ENCODE measurements around the gene ANO1. TPM values are rescaled to one million over a fixed set of nuclear protein-coding genes. Genes with fewer than 3 reads are reported as not detected.

ANO1 gene
- total RNA-seq, 1 experiment from 2014 or later = 184 TPM

DNA sequence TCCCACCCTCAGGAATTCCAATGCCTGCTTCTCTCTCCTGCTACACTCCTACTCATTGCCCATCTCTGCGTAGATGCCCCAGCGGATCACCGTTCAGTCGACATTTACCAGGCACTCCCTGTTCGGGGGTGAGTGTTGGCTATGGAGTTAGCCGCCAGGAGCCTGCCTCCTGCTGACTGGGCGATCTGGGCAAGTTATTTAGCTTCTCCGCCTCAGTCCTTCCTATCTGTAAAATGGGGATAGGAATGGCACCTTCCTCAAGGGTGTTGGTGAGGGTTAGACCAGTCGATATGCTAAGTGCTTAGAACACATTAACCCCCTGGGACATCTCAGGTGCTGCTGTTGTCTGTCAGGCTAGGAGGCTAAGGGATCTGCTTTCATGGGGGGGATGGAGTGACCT is 155.8 kb downstream of the ANO1 start:
- ChIA-PET POLR2A (ENCODE audit: unreplicated experiment) (no interaction called here), CTCF (no interaction called here)
- H3K27ac ChIP-seq (ENCODE audit: low read length) = peak overlapping the region; percentile 83
- ATAC-seq (no peak), DNase-seq (no peak)
- no TSS peak for BruUV-seq (replicated peaks)
- TF ChIP-seq EZH2phosphoT487 (IDR thresholded peaks at IDR 0.05; ENCODE audit: borderline replicate concordance, low read length) = no peak
- TF ChIP-seq EZH2 (IDR thresholded peaks at IDR 0.05; ENCODE audit: low read length, unreplicated experiment) = no peak
- TF ChIP-seq, protein P1, sequence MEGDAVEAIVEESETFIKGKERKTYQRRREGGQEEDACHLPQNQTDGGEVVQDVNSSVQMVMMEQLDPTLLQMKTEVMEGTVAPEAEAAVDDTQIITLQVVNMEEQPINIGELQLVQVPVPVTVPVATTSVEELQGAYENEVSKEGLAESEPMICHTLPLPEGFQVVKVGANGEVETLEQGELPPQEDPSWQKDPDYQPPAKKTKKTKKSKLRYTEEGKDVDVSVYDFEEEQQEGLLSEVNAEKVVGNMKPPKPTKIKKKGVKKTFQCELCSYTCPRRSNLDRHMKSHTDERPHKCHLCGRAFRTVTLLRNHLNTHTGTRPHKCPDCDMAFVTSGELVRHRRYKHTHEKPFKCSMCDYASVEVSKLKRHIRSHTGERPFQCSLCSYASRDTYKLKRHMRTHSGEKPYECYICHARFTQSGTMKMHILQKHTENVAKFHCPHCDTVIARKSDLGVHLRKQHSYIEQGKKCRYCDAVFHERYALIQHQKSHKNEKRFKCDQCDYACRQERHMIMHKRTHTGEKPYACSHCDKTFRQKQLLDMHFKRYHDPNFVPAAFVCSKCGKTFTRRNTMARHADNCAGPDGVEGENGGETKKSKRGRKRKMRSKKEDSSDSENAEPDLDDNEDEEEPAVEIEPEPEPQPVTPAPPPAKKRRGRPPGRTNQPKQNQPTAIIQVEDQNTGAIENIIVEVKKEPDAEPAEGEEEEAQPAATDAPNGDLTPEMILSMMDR (conservative IDR thresholded peaks at IDR 0.05; ENCODE audit: low read depth, low read length) = no peak
- H3K9me2 ChIP-seq (replicated peaks; ENCODE audit: low read length) = no peaks in the 10 kb centered on the region
- no peaks in the 10 kb centered on the region for H3K9me3 ChIP-seq (ENCODE audit: low read length)
- H3K9ac ChIP-seq (ENCODE audit: low read length) = peak overlapping the region; percentile 19; the same call in 1 of the 2 replicates
- peak overlapping the region; percentile 48 for H3K4me2 ChIP-seq (ENCODE audit: low read length)
- no peaks in the 10 kb centered on the region for H3K79me2 ChIP-seq (ENCODE audit: low read length)
- 0 out of 2 replicates have a peak overlapping the region, but pooled peaks have one; percentile 4 for H2AFZ ChIP-seq (ENCODE audit: low read length)
- H3K27me3 ChIP-seq (ENCODE audit: low read length) = no peaks in the 10 kb centered on the region
- H4K20me1 ChIP-seq (ENCODE audit: low read length) = no peaks in the 10 kb centered on the region
- no peaks in the 10 kb centered on the region for H3F3A ChIP-seq (ENCODE audit: low read length, unreplicated experiment)
- no peak overlapping the region for H3K4me3 ChIP-seq (ENCODE audit: low read length)
- intact Hi-C loops (cut with micrococcal nuclease) = loop anchor here (1.0 kb wide), 2 partner anchors 31 to 36 kb away; partner anchors contain the start of genes FADD and PPFIA1
- H3K4me1 ChIP-seq (ENCODE audit: insufficient read depth, low read length) = peaks cover 20% of the 10 kb centered on the region
- no peaks in the 10 kb centered on the region for H3K36me3 ChIP-seq (ENCODE audit: low read depth, low read length)

Other genes starting within 250 kb of the ANO1 start
- 79.5 and 93.9 TPM in 2 replicates for gene FADD, start 125.0 kb downstream of the ANO1 start, total RNA-seq (2014; rRNA removed)
- gene PPFIA1, start 192.4 kb downstream of the ANO1 start, total RNA-seq (2014; rRNA removed) = 57.5 and 71.1 TPM in 2 replicates

All from PC-3 (cell line).